ENCODE measurements around the gene PRR5. TPM values are rescaled to one million over a fixed set of nuclear protein-coding genes. Genes with fewer than 3 reads are reported as not detected.

Gene PRR5
- total RNA-seq, 4 donors from 2014 or later: 22.2 to 51.5 (median 31.6) TPM

- TF ChIP-seq CTCF (IDR thresholded peaks at IDR 0.05): no peak
- ATAC-seq (ENCODE audit: low FRiP score) (peak; percentile 14), DNase-seq (ENCODE audit: low spot score) (no peak)
These were observed 635 bp downstream of the PRR5 start for GRCh38 chr22:44702479-44703198.

- TF ChIP-seq CTCF (IDR thresholded peaks at IDR 0.05): no peak
- ATAC-seq (ENCODE audit: low FRiP score): no peak
- DNase-seq (ENCODE audit: low spot score): no peak
These were observed 1.4 kb downstream of the PRR5 start for GRCh38 chr22:44703255-44703870.

GRCh38 chr22:44704159-44705021 lies 2.4 kb downstream of the PRR5 start:
- no peak for DNase-seq (ENCODE audit: low spot score)
- ATAC-seq (ENCODE audit: low FRiP score): no peak
- no peak for TF ChIP-seq CTCF (IDR thresholded peaks at IDR 0.05)

GRCh38 chr22:44705022-44705297 lies 3.0 kb downstream of the PRR5 start:
- ATAC-seq (ENCODE audit: low FRiP score) (no peak), DNase-seq (ENCODE audit: low spot score) (no peak)
- TF ChIP-seq CTCF (IDR thresholded peaks at IDR 0.05): no peak

- ATAC-seq (ENCODE audit: low FRiP score) (no peak), DNase-seq (ENCODE audit: low spot score) (no peak)
- no peak for TF ChIP-seq CTCF (IDR thresholded peaks at IDR 0.05)
These were observed 4.5 kb downstream of the PRR5 start for GRCh38 chr22:44706488-44706887.

GRCh38 chr22:44707178-44707577 lies 5.2 kb downstream of the PRR5 start:
- ATAC-seq (ENCODE audit: low FRiP score) (no peak), DNase-seq (ENCODE audit: low spot score) (no peak)
- no peak for TF ChIP-seq CTCF (IDR thresholded peaks at IDR 0.05)
